Spinal cord (tissue), 10 donors: ENCODE results near the gene ACSL1. TPM values are rescaled to one million over a fixed set of nuclear protein-coding genes. Genes with fewer than 3 reads are reported as not detected.

ENCODE experiments used
- DNase-seq, 6 donors: peaks; one replicate each; pipeline versions ENCODE4 v3.0.0 to v3.0.0-alpha.2; 2013 to 2015; ENCODE audit warnings: low spot score in 6 of 6, low read depth in 4 of 6
- H3K27ac ChIP-seq: one replicate; pipeline ENCODE4 v1.5.1; 2013; ENCODE audit warnings: low read depth, low read length, control low read depth
- H3K27me3 ChIP-seq: one replicate; pipeline ENCODE4 v1.6.1; 2013; ENCODE audit warnings: low read length; ENCODE audit not compliant: control insufficient read depth, insufficient read depth
- H3K36me3 ChIP-seq: one replicate; pipeline ENCODE4 v1.6.1; 2013; ENCODE audit warnings: low read length; ENCODE audit not compliant: control insufficient read depth, insufficient read depth
- H3K4me1 ChIP-seq: one replicate; pipeline ENCODE4 v1.6.1; 2013; ENCODE audit warnings: low read length; ENCODE audit not compliant: control insufficient read depth, insufficient read depth
- H3K4me3 ChIP-seq: one replicate; pipeline ENCODE4 v1.5.1; 2013; ENCODE audit warnings: low read depth, low read length, control low read depth
- H3K9me3 ChIP-seq: one replicate; pipeline ENCODE4 v1.6.1; 2013; ENCODE audit warnings: low read length; ENCODE audit not compliant: control insufficient read depth, insufficient read depth
- WGBS: methylation state at CpG from one replicate; pipeline ENCODE4 v1.1.5; 2013; ENCODE audit warnings: missing lambda C conversion rate; ENCODE audit not compliant: insufficient coverage; 5-methylcytosine and 5-hydroxymethylcytosine counted together
- long read RNA-seq, 4 donors: transcript quantifications; one replicate each; lab custom pipeline, GENCODE V29; 2026
- polyA plus RNA-seq, 2 donors: library from polyadenylated mRNA; unstranded; fragments of 120-200 nt; gene quantifications; one replicate each; pipeline ENCODE4 v1.2.1, GENCODE V29; 2013; ENCODE audit not compliant: insufficient read length in 2 of 2
- total RNA-seq, 2 donors: library from RNA; depleted of rRNA in 1 of 2; stranded (reverse); fragments of 120-200 nt in 1 of 2; fragments of >200 nt in 1 of 2; gene quantifications; one replicate each; pipeline versions ENCODE4 v1.2.3 to v1.2.4, GENCODE V29; 2013 to 2014
- donor health status: healthy.

The ACSL1 gene
- total RNA-seq (10 to 100 TPM; 30.1 to 62.7 TPM), polyA plus RNA-seq (10 to 100 TPM; 28.9 to 29.6 TPM)
- long read RNA-seq, donor 1, partial matches to known transcripts = 0 of 3 reads
- long read RNA-seq, donor 1, other reads (novel, unspliced or antisense) = 0 of 3 reads
- long read RNA-seq, donor 2 = 0 reads
- long read RNA-seq, donor 3 = 0 reads
- long read RNA-seq, donor 4 = 0 reads

- Histone ChIP-seq H3K27me3 (peaks cover 29% of the 10 kb centered on the region), H3K9me3 (no peaks in the 10 kb centered on the region), H3K27ac (no peak within 1 kb of the TSS)
These were observed at the start of gene ACSL1 for GRCh38 chr4:184825896-184826690. TSS of gene ACSL1 (minus strand) at chr4:184825968. CDS start at chr4:184803514, 22,454 bp downstream.

GRCh38 chr4:184873054-184873453 is 47.3 kb upstream of the ACSL1 start:
- Histone ChIP-seq H3K27ac (no peak overlapping the region), H3K36me3 (no peaks in the 10 kb centered on the region), H3K4me1 (no peaks in the 10 kb centered on the region), H3K4me3 (no peak overlapping the region), H3K27me3 (no peaks in the 10 kb centered on the region), H3K9me3 (peaks cover 2% of the 10 kb centered on the region)
- DNase-seq = no peak
- WGBS = 67% methylated on average over 2 of the region's 2 CpGs

More at GRCh38 chr4:184825896-184826690, at the start of gene ACSL1:
- H3K4me1 ChIP-seq = peaks cover 12% of the 10 kb centered on the region
- H3K4me3 ChIP-seq = peak within 1 kb of the TSS; percentile 48
- peak in 4 of 6 donors; percentile 55 to 91 (median 74) for DNase-seq
- no peaks in the 10 kb centered on the region for H3K36me3 ChIP-seq
- under 1% methylated on average over 94 of the region's 94 CpGs for WGBS

- no peaks in the 10 kb centered on the region for H3K36me3 ChIP-seq
- DNase-seq = no peak
These were observed 45.0 kb upstream of the ACSL1 start for GRCh38 chr4:184870718-184871117.

GRCh38 chr4:184868623-184869022 is 42.9 kb upstream of the ACSL1 start:
- WGBS = 69% methylated on average over 1 of the region's 3 CpGs
- Histone ChIP-seq H3K36me3 (no peaks in the 10 kb centered on the region), H3K4me1 (no peaks in the 10 kb centered on the region), H3K27ac (no peak overlapping the region), H3K9me3 (peaks cover 2% of the 10 kb centered on the region), H3K4me3 (no peak overlapping the region), H3K27me3 (no peaks in the 10 kb centered on the region)
- DNase-seq = no peak

More at GRCh38 chr4:184870718-184871117, 45.0 kb upstream of the ACSL1 start:
- WGBS = 90% methylated on average over 2 of the region's 4 CpGs
- H3K9me3 ChIP-seq = peaks cover 2% of the 10 kb centered on the region
- H3K27me3 ChIP-seq = no peaks in the 10 kb centered on the region
- no peak overlapping the region for H3K27ac ChIP-seq
- H3K4me3 ChIP-seq = no peak overlapping the region
- H3K4me1 ChIP-seq = no peaks in the 10 kb centered on the region

- H3K27me3 ChIP-seq = no peaks in the 10 kb centered on the region
- no peak overlapping the region for H3K4me3 ChIP-seq
- no CpG with 5 or more reads among the region's 3 CpGs for WGBS
- H3K27ac ChIP-seq = no peak overlapping the region
- no peak for DNase-seq
- no peaks in the 10 kb centered on the region for H3K9me3 ChIP-seq
- no peaks in the 10 kb centered on the region for H3K4me1 ChIP-seq
- no peaks in the 10 kb centered on the region for H3K36me3 ChIP-seq
These were observed 38.1 kb upstream of the ACSL1 start for GRCh38 chr4:184863916-184864315.

- Histone ChIP-seq H3K9me3 (no peaks in the 10 kb centered on the region), H3K36me3 (no peaks in the 10 kb centered on the region)
These were observed 35.3 kb upstream of the ACSL1 start for GRCh38 chr4:184861047-184861446.

GRCh38 chr4:184860018-184860779 is 34.4 kb upstream of the ACSL1 start:
- no peak overlapping the region for H3K27ac ChIP-seq
- no peak for DNase-seq

More at GRCh38 chr4:184861047-184861446, 35.3 kb upstream of the ACSL1 start:
- Histone ChIP-seq H3K4me3 (no peak overlapping the region), H3K4me1 (no peaks in the 10 kb centered on the region), H3K27me3 (no peaks in the 10 kb centered on the region), H3K27ac (no peak overlapping the region)
- no peak for DNase-seq
- WGBS = 20% methylated on average over 1 of the region's 5 CpGs

GRCh38 chr4:184857441-184858121 is 31.8 kb upstream of the ACSL1 start:
- Histone ChIP-seq H3K4me1 (no peaks in the 10 kb centered on the region), H3K9me3 (no peaks in the 10 kb centered on the region), H3K4me3 (no peak overlapping the region), H3K27ac (no peak overlapping the region), H3K27me3 (no peaks in the 10 kb centered on the region), H3K36me3 (no peaks in the 10 kb centered on the region)
- no peak for DNase-seq
- WGBS = 87% methylated on average over 9 of the region's 11 CpGs

More at GRCh38 chr4:184860018-184860779, 34.4 kb upstream of the ACSL1 start:
- no peaks in the 10 kb centered on the region for H3K36me3 ChIP-seq
- H3K9me3 ChIP-seq = no peaks in the 10 kb centered on the region
- WGBS = 80% methylated on average over 5 of the region's 15 CpGs
- H3K4me1 ChIP-seq = no peaks in the 10 kb centered on the region
- no peak overlapping the region for H3K4me3 ChIP-seq
- no peaks in the 10 kb centered on the region for H3K27me3 ChIP-seq

GRCh38 chr4:184856277-184856609 is 30.5 kb upstream of the ACSL1 start:
- WGBS = no CpG with 5 or more reads among the region's 1 CpG
- Histone ChIP-seq H3K27me3 (no peaks in the 10 kb centered on the region), H3K36me3 (no peaks in the 10 kb centered on the region), H3K4me3 (no peak overlapping the region), H3K4me1 (no peaks in the 10 kb centered on the region), H3K9me3 (no peaks in the 10 kb centered on the region), H3K27ac (no peak overlapping the region)
- DNase-seq = no peak
